ENCODE data around the gene EFNA5. TPM values are rescaled to one million over a fixed set of nuclear protein-coding genes. Genes with fewer than 3 reads are reported as not detected.

Gene EFNA5
- total and polyA plus RNA-seq, 2 of the 8 experiments (the other 6 are each of a cell fraction or from before 2014, with no cell fraction given), result 9.6 to 21.8 TPM

- TF ChIP-seq CREB1 (IDR thresholded peaks at IDR 0.05), result no peak
- TF ChIP-seq FOSL1 (IDR thresholded peaks at IDR 0.05; ENCODE audit: insufficient read depth, low read depth, low read length), result no peak
- TF ChIP-seq CBX5 (IDR thresholded peaks at IDR 0.05; ENCODE audit: low read depth, low read length), result no peak
- TF ChIP-seq MAFK (IDR thresholded peaks at IDR 0.05; ENCODE audit: low read depth, low read length), result no peak
- no peak for TF ChIP-seq E2F6 (IDR thresholded peaks at IDR 0.05)
- TF ChIP-seq KDM1A (IDR thresholded peaks at IDR 0.05; ENCODE audit: borderline replicate concordance, low read length), result no peak
- TF ChIP-seq, protein P1, sequence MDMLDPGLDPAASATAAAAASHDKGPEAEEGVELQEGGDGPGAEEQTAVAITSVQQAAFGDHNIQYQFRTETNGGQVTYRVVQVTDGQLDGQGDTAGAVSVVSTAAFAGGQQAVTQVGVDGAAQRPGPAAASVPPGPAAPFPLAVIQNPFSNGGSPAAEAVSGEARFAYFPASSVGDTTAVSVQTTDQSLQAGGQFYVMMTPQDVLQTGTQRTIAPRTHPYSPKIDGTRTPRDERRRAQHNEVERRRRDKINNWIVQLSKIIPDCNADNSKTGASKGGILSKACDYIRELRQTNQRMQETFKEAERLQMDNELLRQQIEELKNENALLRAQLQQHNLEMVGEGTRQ (IDR thresholded peaks at IDR 0.05; ENCODE audit: low read length), result no peak
- no peak for TF ChIP-seq TAF7 (optimal IDR thresholded peaks at IDR 0.05; ENCODE audit: borderline replicate concordance, low read depth, low read length)
- TF ChIP-seq TAF1 (IDR thresholded peaks at IDR 0.05; ENCODE audit: low read depth, low read length), result no peak
- no peak for TF ChIP-seq ATF3 (IDR thresholded peaks at IDR 0.05; ENCODE audit: insufficient read depth, low read depth, low read length)
- TF ChIP-seq GTF2F1 (IDR thresholded peaks at IDR 0.05; ENCODE audit: borderline replicate concordance, low read depth, low read length), result no peak
These were observed 115.8 kb downstream of the EFNA5 start (continued) for GRCh38 chr5:107554776-107555424.

Measured in H1 (cell line).